ENCODE measurements around the gene TBC1D9B.

TBC1D9B gene

DNA sequence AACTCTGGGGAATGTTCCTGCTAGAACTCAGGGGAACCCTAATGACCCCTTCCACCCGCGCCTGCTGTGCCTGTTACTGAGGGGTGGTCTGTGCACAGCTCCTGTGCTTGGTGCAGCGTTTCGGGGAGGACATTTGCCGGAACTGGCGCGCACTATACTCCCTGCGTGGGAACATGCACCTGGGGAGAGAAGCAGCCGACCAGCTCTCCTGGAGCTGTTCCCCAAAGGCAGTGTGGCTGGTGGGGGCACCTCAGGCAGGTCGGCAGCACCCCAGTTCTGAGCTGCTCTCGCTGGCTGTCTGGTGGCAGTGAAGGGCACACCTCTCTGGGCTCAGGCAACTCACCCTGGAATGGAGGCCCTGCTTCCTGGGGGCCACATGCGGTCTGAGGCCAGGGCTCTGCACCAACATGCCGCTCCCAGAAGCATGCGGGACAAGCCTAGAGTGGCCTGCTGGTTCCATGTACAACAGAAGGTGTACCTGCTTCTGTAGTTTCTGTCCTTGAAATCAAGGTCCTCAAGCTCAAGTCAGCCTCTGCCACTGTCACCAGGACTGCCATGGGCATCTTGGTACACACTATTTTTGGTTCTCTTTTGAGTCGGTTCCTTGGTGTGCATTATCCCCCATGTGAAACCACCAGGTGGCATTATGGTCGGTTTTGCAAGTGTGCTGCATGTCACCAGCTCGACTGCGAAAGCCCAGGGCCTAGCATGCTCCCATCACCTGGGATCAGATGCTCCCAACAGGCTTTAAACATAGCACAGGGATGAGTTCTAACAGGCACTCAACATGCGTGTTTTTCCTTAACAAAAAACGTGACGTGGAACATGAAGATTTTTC is 41.2 kb downstream of the TBC1D9B start:
- no peak for DNase-seq (ENCODE audit: low read depth)
- H3K4me3 ChIP-seq (ENCODE audit: low read depth, low read length): no peak overlapping the region
- TF ChIP-seq, protein P1, sequence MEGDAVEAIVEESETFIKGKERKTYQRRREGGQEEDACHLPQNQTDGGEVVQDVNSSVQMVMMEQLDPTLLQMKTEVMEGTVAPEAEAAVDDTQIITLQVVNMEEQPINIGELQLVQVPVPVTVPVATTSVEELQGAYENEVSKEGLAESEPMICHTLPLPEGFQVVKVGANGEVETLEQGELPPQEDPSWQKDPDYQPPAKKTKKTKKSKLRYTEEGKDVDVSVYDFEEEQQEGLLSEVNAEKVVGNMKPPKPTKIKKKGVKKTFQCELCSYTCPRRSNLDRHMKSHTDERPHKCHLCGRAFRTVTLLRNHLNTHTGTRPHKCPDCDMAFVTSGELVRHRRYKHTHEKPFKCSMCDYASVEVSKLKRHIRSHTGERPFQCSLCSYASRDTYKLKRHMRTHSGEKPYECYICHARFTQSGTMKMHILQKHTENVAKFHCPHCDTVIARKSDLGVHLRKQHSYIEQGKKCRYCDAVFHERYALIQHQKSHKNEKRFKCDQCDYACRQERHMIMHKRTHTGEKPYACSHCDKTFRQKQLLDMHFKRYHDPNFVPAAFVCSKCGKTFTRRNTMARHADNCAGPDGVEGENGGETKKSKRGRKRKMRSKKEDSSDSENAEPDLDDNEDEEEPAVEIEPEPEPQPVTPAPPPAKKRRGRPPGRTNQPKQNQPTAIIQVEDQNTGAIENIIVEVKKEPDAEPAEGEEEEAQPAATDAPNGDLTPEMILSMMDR (IDR thresholded peaks at IDR 0.05; ENCODE audit: low read depth, low read length, missing control alignments): peak; percentile 49

DNA sequence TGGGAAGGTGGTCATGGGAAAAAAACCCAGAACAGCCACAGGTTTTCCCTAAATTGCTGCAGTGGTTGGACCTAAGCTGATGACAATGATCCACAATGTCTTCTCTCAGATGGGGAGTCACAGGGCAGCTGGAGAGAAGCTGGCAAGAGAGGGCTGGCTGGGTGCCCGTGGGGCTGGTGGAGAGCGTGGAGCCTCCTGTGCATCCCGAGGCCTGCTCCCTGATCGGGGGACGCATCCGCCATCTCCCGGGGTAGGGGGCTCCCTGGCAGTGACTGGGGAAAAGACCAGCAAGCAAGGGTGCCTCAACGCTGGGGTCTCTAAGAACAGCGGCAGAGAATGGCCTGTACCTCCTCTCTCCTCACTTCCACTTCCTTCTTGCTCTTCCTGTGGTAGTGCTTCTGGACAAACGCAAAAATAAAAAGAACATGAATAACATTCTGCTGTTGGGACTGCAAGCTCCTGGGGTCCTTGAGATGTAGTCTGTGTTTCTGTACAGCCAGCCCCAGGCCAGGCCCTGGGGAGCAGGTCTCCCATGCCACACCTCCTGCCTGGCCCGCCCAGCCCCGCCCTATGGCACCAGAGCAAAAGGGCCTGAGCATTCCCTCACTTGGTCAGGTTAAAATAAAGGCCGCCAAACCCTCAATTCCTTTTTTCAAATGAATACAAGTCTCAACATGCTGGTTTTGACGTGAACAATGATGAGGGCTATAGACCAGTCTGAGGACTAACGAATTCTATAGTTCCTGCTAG is 42.0 kb downstream of the TBC1D9B start:
- DNase-seq (ENCODE audit: low read depth): no peak
- H3K4me3 ChIP-seq (ENCODE audit: low read depth, low read length): no peak overlapping the region
- TF ChIP-seq, protein P1 (IDR thresholded peaks at IDR 0.05; ENCODE audit: low read depth, low read length, missing control alignments): no peak

DNA sequence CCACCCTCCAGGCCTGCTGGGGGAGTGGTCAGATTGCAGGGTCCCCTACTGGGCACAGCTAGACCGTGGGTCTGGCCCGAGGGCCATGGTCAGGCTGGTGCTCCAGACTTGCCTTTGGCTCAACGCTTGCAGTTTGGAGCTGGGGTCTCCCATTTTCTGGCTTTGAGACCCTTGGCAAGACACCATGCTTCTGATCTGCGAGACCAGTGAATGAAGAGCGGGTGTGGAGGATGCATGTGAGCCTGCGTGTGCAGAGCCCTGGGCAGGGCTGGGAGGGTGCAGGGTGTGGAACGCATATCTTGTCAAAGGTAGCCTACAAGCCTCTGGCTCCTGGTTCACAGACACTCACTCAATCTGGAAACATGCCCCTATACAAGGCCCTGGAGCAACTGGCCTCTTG is 43.0 kb downstream of the TBC1D9B start:
- no peak for DNase-seq (ENCODE audit: low read depth)
- no peak overlapping the region for H3K4me3 ChIP-seq (ENCODE audit: low read depth, low read length)
- TF ChIP-seq, protein P1 (IDR thresholded peaks at IDR 0.05; ENCODE audit: low read depth, low read length, missing control alignments): no peak

DNA sequence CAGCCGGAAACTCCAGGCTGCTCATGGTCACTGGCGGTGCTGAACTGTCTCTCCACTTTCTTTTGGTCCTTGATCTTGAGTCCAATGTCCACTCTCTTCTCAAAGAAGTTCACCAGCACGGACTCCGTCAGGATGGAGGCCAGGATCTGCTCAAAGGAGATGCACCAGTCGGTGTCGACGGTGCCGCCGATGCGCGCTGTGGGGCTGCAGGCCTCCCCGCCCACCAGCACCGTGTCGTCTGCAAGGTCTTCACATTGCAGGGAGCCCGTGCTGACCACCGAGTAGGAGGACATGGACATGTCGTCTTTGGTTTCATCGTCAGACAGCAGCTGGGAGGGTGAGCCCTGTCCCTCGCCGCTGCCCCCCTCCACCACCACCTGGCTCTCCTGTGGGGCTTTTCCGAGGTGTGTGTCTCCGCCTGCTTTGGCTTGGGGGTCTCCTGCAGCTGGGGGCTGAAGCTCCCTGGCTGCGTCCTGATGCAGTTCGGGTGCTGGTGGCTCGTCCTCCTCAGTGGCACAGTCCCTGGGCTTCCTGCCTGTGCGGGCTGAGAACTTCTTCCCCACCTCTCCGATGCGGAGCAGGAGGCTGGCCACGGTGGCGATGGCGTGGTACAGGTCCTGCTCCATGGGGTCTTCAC is 44.1 kb downstream of the TBC1D9B start:
- no peak overlapping the region for H3K4me3 ChIP-seq (ENCODE audit: low read depth, low read length)
- TF ChIP-seq, protein P1 (IDR thresholded peaks at IDR 0.05; ENCODE audit: low read depth, low read length, missing control alignments): no peak
- DNase-seq (ENCODE audit: low read depth): no peak

DNA sequence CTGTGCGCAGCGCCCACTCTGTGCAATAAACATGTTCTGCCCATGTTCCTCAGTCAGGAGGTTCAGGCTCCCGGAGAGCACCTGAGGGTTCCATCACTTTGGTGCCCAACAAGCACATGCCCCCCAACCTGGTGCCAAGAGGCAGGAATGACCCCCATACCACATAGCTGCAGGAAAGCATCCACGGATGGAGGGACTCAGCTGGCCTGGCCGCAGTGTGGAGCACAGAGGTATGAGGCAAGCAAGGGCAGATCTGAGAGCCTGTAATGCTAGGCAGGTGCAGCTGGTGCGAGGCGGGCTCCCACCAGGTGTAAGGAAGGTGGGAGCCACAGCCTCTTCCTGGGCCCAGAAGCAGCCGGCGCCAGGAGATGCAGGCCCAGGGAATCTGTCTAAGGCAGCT is 44.8 kb downstream of the TBC1D9B start:
- no peak for DNase-seq (ENCODE audit: low read depth)
- TF ChIP-seq, protein P1 (IDR thresholded peaks at IDR 0.05; ENCODE audit: low read depth, low read length, missing control alignments): no peak
- no peak overlapping the region for H3K4me3 ChIP-seq (ENCODE audit: low read depth, low read length)

DNA sequence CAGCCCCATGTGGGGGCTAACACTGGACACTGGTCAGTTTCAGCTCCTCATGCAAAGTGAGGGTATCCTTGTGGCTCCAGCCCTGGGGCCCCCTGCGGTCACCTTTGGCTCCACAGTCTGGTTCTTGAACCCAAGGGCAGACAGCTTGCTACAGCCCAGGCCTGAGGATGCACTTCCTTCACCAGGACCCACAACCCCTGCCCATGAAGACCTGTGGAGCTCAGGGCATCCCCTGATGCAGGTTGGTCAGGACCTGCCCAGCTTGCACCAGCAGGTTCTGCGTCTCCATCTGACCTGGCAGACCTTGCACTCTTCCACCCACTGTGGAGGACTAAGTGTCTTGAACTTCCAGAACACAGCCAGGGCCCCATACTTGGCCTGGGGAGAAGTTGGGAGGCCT is 45.4 kb downstream of the TBC1D9B start:
- TF ChIP-seq, protein P1 (IDR thresholded peaks at IDR 0.05; ENCODE audit: low read depth, low read length, missing control alignments): no peak
- H3K4me3 ChIP-seq (ENCODE audit: low read depth, low read length): no peak overlapping the region
- no peak for DNase-seq (ENCODE audit: low read depth)

Measured in GM12864 (cell line).